Measurements from ENCODE around the gene USPL1. TPM values are rescaled to one million over a fixed set of nuclear protein-coding genes. Genes with fewer than 3 reads are reported as not detected.
"Not testable (repeated sequence)": the region's sequence is repeated elsewhere in the genome, so short reads cannot be mapped to it uniquely, and the experiment has no call there.

Gene USPL1
- total RNA-seq, 2 experiments from 2014 or later: 23.9 to 25.8 TPM

DNA sequence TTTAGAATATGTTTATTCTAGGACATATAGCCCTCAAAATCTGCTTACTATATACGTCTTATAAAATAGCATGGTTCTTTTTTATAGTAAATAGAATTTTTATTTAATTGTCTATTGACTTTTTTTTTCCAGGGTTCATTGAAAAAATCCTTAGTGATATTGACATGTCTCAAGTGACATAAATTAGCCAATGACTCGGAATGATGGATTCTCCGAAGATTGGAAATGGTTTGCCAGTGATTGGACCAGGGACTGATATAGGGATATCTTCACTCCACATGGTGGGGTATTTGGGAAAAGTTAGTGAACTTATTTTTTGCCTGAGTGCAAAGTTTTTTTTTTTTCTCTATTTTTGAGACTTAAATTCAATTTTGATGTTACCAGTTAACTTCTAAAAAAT, 3.2 kb downstream of the USPL1 start:
- ATAC-seq (ENCODE audit: low read depth): no peak
- Mint-ChIP-seq H3K36me3 (peaks cover 31% of the 10 kb centered on the region), H3K9me3 (no peaks in the 10 kb centered on the region), H3K27me3 (no peaks in the 10 kb centered on the region), H3K4me1 (peaks cover 27% of the 10 kb centered on the region), H3K27ac (no peak overlapping the region), H3K4me3 (no peak overlapping the region)
- POLR2A ChIA-PET: no interaction called here
- DNase-seq: no peak

DNA sequence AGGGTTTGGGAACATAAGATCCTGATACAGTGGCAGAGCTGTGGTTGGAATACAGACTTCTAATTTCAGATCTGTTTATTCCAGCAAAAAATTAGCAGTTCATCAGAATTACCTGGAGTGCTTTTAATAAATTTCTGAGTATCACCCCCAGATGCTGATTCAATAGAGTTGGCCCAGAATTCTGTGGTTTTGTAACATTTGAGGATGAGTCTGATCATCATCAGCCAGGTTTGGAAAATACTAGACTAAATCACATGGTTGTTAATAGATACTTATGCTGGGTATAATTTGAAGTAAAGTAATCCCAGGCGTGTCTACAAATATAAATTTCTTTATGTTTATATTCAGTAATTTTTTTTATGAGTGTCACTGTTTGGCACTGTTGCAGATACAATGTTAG, 4.8 kb downstream of the USPL1 start:
- DNase-seq: no peak
- Mint-ChIP-seq H3K36me3 (peaks cover 31% of the 10 kb centered on the region), H3K4me1 (peaks cover 32% of the 10 kb centered on the region), H3K27ac (no peak overlapping the region), H3K4me3 (no peak overlapping the region), H3K27me3 (no peaks in the 10 kb centered on the region), H3K9me3 (no peaks in the 10 kb centered on the region)
- POLR2A ChIA-PET: no interaction called here
- ATAC-seq (ENCODE audit: low read depth): no peak

DNA sequence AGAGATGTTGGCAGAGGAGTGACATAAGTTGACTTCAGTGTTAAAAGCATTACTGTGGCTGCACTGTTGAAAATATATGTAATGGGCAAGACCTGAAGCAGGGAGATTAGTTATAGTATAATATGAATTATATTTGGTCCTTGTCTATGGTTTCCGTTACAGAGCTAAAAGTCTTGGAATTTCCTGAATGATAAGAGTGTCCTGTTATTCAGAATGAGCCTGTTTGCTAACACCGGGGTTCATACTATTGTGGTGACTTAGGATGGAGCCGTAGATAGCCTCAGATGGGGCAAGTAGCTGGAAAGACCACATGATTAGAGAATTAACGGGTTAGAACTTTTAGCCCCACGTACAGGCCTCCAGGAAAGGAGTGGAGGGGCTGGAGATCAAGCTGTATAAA, 5.7 kb downstream of the USPL1 start:
- POLR2A ChIA-PET: interaction anchor here (0.5 kb wide), 1 partner anchor 80 kb away, joined by 6 read pairs; no protein-coding TSS in a partner anchor
- DNase-seq (no peak), ATAC-seq (ENCODE audit: low read depth) (no peak)
- peaks cover 35% of the 10 kb centered on the region for H3K4me1 Mint-ChIP-seq
- H3K9me3 Mint-ChIP-seq: no peaks in the 10 kb centered on the region
- peak overlapping the region; percentile 42 for H3K27ac Mint-ChIP-seq
- H3K4me3 Mint-ChIP-seq: no peak overlapping the region
- H3K27me3 Mint-ChIP-seq: no peaks in the 10 kb centered on the region
- H3K36me3 Mint-ChIP-seq: peaks cover 35% of the 10 kb centered on the region

DNA sequence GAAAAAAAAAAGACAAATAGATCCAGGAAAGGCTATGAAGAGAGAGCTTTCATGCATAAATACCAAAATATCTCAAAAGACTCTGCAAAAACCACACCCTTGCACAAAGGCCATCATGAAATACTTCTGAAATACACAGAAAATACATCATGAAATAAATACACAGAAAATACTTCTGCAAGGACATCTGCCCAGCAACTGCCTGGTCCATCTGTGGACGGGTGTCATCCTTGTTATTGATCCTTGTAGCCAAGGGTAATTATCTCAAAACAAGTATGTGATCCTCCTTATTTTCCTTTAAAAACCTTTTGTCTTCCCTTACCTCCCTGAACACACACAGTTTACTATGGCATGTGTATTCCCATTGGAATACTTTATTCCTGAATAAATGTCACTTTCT, 6.9 kb downstream of the USPL1 start:
- Mint-ChIP-seq H3K27me3 (no peaks in the 10 kb centered on the region), H3K9me3 (no peaks in the 10 kb centered on the region), H3K36me3 (peaks cover 45% of the 10 kb centered on the region), H3K27ac (peak overlapping the region; percentile 62), H3K4me3 (no peak overlapping the region), H3K4me1 (peaks cover 40% of the 10 kb centered on the region)
- no peak for ATAC-seq (ENCODE audit: low read depth)
- POLR2A ChIA-PET: interaction anchor here (0.7 kb wide), 2 partner anchors 119 to 160 kb away, joined by 4 read pairs; no protein-coding TSS in a partner anchor
- DNase-seq: no peak

DNA sequence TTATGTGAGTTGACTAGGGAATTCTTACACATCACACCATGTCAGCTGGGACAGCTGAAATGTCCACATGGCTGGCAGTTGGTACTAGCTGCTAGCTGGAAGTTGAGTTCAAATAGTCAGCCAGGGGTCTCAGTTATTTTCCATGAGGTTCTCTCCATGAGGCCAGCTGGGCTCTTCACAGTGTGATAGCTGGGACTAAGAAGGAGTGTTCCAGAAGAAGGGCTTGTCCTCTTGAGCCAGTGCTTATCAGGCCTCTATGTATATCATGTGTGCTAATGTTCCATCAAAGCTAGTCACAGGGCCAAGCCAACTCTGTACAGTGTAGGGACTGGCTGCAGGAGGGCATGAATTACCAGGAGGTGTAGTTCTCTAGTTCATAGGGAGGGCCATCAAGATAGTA, 11.8 kb downstream of the USPL1 start:
- Mint-ChIP-seq H3K4me3 (no peak overlapping the region), H3K27me3 (no peaks in the 10 kb centered on the region), H3K9me3 (peaks cover 3% of the 10 kb centered on the region), H3K27ac (no peak overlapping the region), H3K36me3 (peaks cover 53% of the 10 kb centered on the region), H3K4me1 (peaks cover 27% of the 10 kb centered on the region)
- POLR2A ChIA-PET: interaction anchor here (5.7 kb wide), 1 partner anchor 12 kb away, joined by 59 read pairs; the partner anchor contains the start of gene USPL1
- ATAC-seq (ENCODE audit: low read depth): no peak
- DNase-seq: no peak

DNA sequence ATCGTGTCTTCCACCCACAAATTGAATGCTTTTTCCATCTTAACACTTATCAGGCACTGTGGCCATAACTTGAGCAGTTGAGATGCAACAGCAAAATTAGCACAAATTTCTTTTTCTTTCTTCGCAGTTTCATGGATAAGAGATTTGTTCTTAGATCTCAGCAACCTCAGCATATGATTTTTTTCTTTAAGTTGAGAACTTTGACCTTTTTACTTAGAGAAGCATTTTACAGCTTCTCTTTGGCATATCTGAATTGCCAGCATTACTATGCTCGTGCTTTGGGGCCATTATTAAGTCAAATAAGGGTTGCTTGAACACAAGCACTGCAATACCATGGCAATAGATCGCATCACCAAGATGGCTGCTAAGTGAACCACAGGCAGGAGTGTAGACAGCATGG, 16.1 kb downstream of the USPL1 start:
- DNase-seq: no peak
- Mint-ChIP-seq H3K27me3 (no peaks in the 10 kb centered on the region), H3K9me3 (peaks cover 3% of the 10 kb centered on the region), H3K4me1 (peaks cover 25% of the 10 kb centered on the region), H3K27ac (peak overlapping the region; percentile 2), H3K36me3 (peaks cover 52% of the 10 kb centered on the region), H3K4me3 (no peak overlapping the region)
- POLR2A ChIA-PET: no interaction called here
- ATAC-seq (ENCODE audit: low read depth): no peak

DNA sequence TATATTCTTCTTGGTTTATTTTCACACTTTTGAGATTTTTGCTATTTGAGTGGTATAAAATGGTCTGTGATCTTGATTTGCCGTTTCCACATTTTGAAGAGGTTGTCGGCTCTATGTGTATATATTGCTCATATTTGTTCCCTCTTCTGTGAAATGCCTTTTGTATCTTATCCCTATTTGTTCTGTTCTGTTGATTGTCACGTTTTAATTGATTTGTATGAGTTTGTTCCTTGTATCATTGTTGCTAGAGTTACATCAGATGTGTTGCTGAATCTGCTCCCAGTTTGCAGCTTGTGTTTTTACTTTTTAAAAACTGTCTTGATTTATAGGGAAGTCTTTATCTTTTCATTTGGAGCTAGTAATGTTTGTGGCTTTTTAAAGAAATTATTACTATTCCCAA, 17.1 kb downstream of the USPL1 start:
- no peak for ATAC-seq (ENCODE audit: low read depth)
- H3K36me3 Mint-ChIP-seq: peaks cover 52% of the 10 kb centered on the region
- POLR2A ChIA-PET: interaction anchor here (2.4 kb wide), 1 partner anchor 17 kb away, joined by 8 read pairs; the partner anchor contains the start of gene USPL1
- peaks cover 3% of the 10 kb centered on the region for H3K9me3 Mint-ChIP-seq
- no peak overlapping the region for H3K27ac Mint-ChIP-seq
- peaks cover 22% of the 10 kb centered on the region for H3K4me1 Mint-ChIP-seq
- no peaks in the 10 kb centered on the region for H3K27me3 Mint-ChIP-seq
- no peak overlapping the region for H3K4me3 Mint-ChIP-seq
- DNase-seq: no peak

DNA sequence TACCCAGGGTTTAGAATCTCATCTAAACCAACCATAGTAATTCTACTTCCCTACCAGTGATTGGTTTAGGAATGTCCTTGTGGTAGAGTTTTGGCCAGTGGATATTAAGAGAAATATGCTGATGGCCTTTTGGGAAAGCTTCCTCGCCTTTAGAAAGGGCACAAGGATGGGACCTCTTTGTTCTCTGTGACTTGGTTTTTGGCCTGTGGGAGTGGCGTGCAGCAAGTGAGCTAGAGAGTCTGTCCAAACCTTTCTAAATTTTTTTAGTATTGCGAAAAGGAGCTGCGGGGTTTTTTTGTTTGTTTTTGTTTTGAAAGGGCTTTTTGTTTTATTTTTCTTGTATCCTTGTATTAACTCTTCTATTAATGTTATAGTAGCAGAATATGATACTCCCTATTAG, 20.6 kb downstream of the USPL1 start:
- no peaks in the 10 kb centered on the region for H3K27me3 Mint-ChIP-seq
- POLR2A ChIA-PET: no interaction called here
- no peak overlapping the region for H3K4me3 Mint-ChIP-seq
- no peak overlapping the region for H3K27ac Mint-ChIP-seq
- DNase-seq (no peak), ATAC-seq (ENCODE audit: low read depth) (no peak)
- peaks cover 3% of the 10 kb centered on the region for H3K9me3 Mint-ChIP-seq
- H3K4me1 Mint-ChIP-seq: peaks cover 18% of the 10 kb centered on the region
- H3K36me3 Mint-ChIP-seq: peaks cover 43% of the 10 kb centered on the region

DNA sequence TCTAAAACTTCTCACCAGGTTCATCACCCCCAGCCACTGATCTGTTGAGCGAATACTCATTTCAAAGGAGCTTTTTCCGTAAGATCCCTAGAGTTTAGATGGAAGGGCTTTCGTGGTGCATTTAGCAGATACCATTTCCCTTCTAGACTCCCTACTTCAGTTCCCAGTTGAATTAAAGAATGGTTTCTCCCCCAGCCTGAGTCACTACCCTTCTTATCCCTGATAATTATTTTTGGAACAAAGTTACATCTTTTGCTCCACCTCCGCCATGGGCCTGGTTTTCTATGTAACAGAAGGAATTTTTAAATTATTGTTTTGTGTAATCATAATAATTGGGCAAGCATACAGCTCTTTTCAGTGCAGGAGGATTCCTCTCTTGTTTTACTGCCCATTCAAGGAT, 22.0 kb downstream of the USPL1 start:
- ATAC-seq (ENCODE audit: low read depth): no peak
- Mint-ChIP-seq H3K4me1 (peaks cover 14% of the 10 kb centered on the region), H3K27ac (no peak overlapping the region), H3K27me3 (no peaks in the 10 kb centered on the region), H3K4me3 (no peak overlapping the region), H3K9me3 (no peaks in the 10 kb centered on the region), H3K36me3 (peaks cover 38% of the 10 kb centered on the region)
- POLR2A ChIA-PET: no interaction called here
- no peak for DNase-seq

DNA sequence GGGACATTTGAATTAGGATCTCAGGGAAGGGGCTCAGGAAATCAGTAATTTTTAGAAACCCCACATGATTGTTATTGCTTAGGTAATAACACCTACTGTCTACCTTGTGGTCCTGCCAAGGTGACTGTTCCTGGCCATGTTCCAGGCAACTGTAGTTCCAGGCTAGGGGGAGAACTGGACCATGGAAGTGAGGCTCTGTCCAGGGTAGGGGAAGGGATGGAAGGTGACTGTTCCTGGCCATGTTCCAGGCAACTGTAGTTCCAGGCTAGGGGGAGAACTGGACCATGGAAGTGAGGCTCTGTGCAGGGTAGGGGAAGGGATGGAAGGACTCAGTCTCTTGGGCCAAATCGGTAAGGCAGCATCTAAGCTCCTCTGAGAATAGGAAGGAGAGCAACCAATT, 23.5 kb downstream of the USPL1 start:
- H3K4me3 Mint-ChIP-seq; POLR2A ChIA-PET; H3K4me1 Mint-ChIP-seq; H3K27ac Mint-ChIP-seq; DNase-seq; H3K27me3 Mint-ChIP-seq; H3K9me3 Mint-ChIP-seq; ATAC-seq (ENCODE audit: low read depth): not testable (repeated sequence)
- H3K36me3 Mint-ChIP-seq: peaks cover 31% of the 10 kb centered on the region

DNA sequence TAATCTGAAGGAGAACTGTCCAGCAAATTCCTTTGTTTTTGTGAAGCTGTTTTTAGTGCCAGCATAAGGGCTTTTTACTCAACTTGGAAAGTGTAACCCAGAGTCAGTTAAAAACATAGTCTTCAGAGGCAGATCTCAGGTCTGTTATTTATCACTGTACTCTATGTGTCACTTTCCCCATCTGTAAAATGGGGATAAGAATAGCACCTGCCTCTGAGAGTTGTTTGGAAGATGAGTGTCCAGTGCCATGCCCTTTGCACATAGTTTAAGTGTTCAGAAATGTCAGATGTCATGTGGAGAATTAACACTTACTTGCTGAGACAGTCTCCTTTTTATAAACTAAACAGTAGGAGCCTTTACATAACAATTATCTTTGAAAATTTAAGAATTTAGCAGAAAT, 27.9 kb downstream of the USPL1 start:
- ATAC-seq (ENCODE audit: low read depth) (no peak), DNase-seq (no peak)
- Mint-ChIP-seq H3K4me1 (peaks cover 9% of the 10 kb centered on the region), H3K27me3 (no peaks in the 10 kb centered on the region), H3K27ac (no peak overlapping the region), H3K36me3 (peaks cover 36% of the 10 kb centered on the region), H3K4me3 (no peak overlapping the region), H3K9me3 (no peaks in the 10 kb centered on the region)
- POLR2A ChIA-PET: interaction anchor here (0.6 kb wide), 1 partner anchor 90 kb away, joined by 6 read pairs; the partner anchor contains the start of gene ALOX5AP

DNA sequence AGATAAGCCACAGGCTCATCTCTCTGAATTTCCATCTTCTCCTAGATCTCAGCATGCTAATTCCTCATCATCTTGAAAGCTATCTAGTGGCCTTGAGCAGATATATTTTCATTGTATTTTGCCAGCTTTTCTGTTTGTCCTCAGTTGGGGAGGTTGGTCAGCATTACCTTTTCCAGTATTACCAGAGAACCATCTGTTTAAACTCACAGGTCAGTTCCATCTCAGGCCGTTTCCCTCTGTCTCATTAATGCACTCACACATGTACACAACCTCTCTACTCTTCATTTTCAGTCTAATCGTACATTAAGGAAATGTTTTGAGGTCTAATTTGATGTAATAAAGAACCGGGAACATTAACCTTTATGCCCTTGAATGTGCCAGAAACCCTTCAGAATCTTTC, 29.7 kb downstream of the USPL1 start:
- no peaks in the 10 kb centered on the region for H3K9me3 Mint-ChIP-seq
- DNase-seq: no peak
- POLR2A ChIA-PET: no interaction called here
- H3K4me3 Mint-ChIP-seq: no peak overlapping the region
- peaks cover 14% of the 10 kb centered on the region for H3K4me1 Mint-ChIP-seq
- ATAC-seq (ENCODE audit: low read depth): no peak
- H3K36me3 Mint-ChIP-seq: peaks cover 35% of the 10 kb centered on the region
- no peak overlapping the region for H3K27ac Mint-ChIP-seq
- H3K27me3 Mint-ChIP-seq: no peaks in the 10 kb centered on the region

DNA sequence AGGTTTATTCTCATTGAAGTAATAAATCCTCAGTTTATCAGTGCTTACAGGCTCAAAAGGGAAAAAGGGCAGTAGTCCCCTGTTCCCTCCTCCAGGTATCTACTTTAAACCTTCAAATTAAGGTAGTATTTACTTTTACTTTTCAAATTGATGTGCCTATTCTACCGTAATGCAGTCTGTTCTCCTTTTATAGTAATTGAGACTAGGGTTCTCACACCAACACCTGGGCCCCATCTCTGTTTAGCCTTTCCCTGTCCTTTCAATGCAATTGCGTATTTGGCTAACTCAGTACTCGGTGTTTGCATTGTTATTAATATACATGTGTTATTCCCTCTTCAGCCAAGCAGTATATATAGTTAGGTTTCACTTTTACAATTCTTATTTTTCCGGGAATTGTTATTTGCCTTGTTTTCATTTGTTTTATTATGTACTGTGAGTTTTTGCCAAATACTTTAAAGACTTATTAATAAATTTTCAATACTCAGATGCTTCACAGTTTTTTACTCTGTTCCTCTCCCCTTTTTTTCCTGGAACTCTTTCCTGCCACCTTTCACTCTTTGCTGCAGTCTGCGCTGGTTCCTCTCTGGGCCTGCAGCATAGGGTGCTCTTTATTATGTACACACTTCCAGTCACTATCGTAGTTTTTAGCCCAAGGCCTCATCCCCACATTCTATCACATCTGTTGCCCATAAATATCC, 30.3 kb downstream of the USPL1 start:
- Mint-ChIP-seq H3K27ac (no peak overlapping the region), H3K4me3 (no peak overlapping the region), H3K36me3 (peaks cover 39% of the 10 kb centered on the region), H3K9me3 (no peaks in the 10 kb centered on the region), H3K27me3 (no peaks in the 10 kb centered on the region), H3K4me1 (peaks cover 18% of the 10 kb centered on the region)
- ATAC-seq (ENCODE audit: low read depth) (no peak), DNase-seq (no peak)
- POLR2A ChIA-PET: no interaction called here

DNA sequence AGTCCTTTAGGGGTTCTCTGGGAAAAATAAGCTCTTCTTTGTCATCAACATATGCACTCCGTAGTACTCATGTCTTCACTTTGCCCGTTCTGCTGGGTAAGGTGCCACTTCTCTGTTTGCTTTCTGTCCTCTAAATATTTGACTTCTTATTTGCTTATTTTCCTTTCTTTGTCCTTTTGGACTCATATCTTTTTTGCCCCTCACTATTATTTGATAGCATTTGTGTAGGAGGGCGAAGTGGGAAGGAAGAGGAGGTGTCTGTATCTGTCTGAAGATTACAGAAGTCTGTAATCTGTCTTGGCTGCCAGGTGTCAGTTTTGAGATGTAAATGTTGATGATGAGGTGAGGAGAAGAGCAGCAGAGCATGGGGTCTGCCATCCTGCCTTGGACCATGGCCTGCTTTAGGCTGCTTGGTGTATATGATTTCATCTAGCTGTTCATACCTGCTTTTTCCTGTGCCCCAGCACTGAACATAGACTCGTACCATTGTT, 30.8 kb downstream of the USPL1 start:
- H3K36me3 Mint-ChIP-seq: peaks cover 40% of the 10 kb centered on the region
- ATAC-seq (ENCODE audit: low read depth) (no peak), DNase-seq (no peak)
- POLR2A ChIA-PET: interaction anchor here (0.6 kb wide), 1 partner anchor 151 kb away, joined by 4 read pairs; no protein-coding TSS in a partner anchor
- H3K4me1 Mint-ChIP-seq: peaks cover 23% of the 10 kb centered on the region
- H3K27me3 Mint-ChIP-seq: no peaks in the 10 kb centered on the region
- H3K27ac Mint-ChIP-seq: peak overlapping the region; percentile 4
- H3K9me3 Mint-ChIP-seq: no peaks in the 10 kb centered on the region
- no peak overlapping the region for H3K4me3 Mint-ChIP-seq
